Right ventricle myocardium superior (tissue), 1 donor: ENCODE data around the gene PTPN20. TPM values are rescaled to one million over a fixed set of nuclear protein-coding genes. Genes with fewer than 3 reads are reported as not detected.
A peak's percentile ranks its signal among the peaks of the same experiment; 100 is the strongest.

Experiments
- ATAC-seq: fragments of 200-7000 bp; cut with Tn5 transposase; one replicate; pipeline ENCODE4 v1.9.1; 2020; ENCODE audit warnings: mild to moderate bottlenecking; ENCODE audit not compliant: poor library complexity
- DNase-seq: peaks from one replicate; pipeline ENCODE4 v3.0.0-alpha.2; 2020
- intact Hi-C: fragments of 100-400 bp; cut with DNase I; formaldehyde crosslinking; loops from one replicate; pipeline ENCODE4 v1.11.2; 2022
- total RNA-seq: library from RNA; stranded (reverse); fragmentation: NEBNext Ultra II Directional; extraction: Animal tissue kit (Norgen Biotek cat#: 25700); gene quantifications from one replicate; pipeline ENCODE4 v1.2.1, GENCODE V29; 2021
- donor health status: DM: no; HTN: yes; CAD: no; lungs with severe emphysema.

Gene PTPN20
- total RNA-seq, 1 donor from 2014 or later: 19.3 TPM

GRCh38 chr10:47013507-47014154, 102.4 kb downstream of the PTPN20 start:
- no peak for DNase-seq
- peak; percentile 39 for ATAC-seq
- intact Hi-C loops: no loop called here

GRCh38 chr10:47015404-47015803, 104.2 kb downstream of the PTPN20 start:
- ATAC-seq (no peak), DNase-seq (no peak)
- intact Hi-C loops: no loop called here

- DNase-seq (no peak), ATAC-seq (no peak)
- intact Hi-C loops: no loop called here
These were observed 105.3 kb downstream of the PTPN20 start for GRCh38 chr10:47016564-47016963.

- intact Hi-C loops: no loop called here
These were observed 107.0 kb downstream of the PTPN20 start for GRCh38 chr10:47018026-47018735.

GRCh38 chr10:47019155-47020145, 108.2 kb downstream of the PTPN20 start:
- intact Hi-C loops: no loop called here
- ATAC-seq: no peak
- no peak for DNase-seq

More at GRCh38 chr10:47018026-47018735, 107.0 kb downstream of the PTPN20 start:
- no peak for ATAC-seq
- DNase-seq: no peak

- DNase-seq (no peak), ATAC-seq (no peak)
- intact Hi-C loops: no loop called here
These were observed 109.2 kb downstream of the PTPN20 start for GRCh38 chr10:47020471-47020870.

GRCh38 chr10:47021850-47022249, 110.6 kb downstream of the PTPN20 start:
- ATAC-seq (no peak), DNase-seq (no peak)
- intact Hi-C loops: no loop called here

GRCh38 chr10:47022311-47023131, 111.3 kb downstream of the PTPN20 start:
- peak; percentile 16 for ATAC-seq
- DNase-seq: no peak
- intact Hi-C loops: no loop called here

GRCh38 chr10:47023237-47024045, 112.2 kb downstream of the PTPN20 start:
- no peak for DNase-seq
- intact Hi-C loops: no loop called here
- ATAC-seq: peak; percentile 40

GRCh38 chr10:47024046-47024322, 112.8 kb downstream of the PTPN20 start:
- intact Hi-C loops: no loop called here
- no peak for ATAC-seq

GRCh38 chr10:47024399-47025252, 113.4 kb downstream of the PTPN20 start:
- peak; percentile 82 for ATAC-seq
- intact Hi-C loops: loop anchor here (5.0 kb wide), 1 partner anchor 288 kb away; no protein-coding TSS in a partner anchor
- peak; percentile 65 for DNase-seq

More at GRCh38 chr10:47024046-47024322, 112.8 kb downstream of the PTPN20 start:
- no peak for DNase-seq

GRCh38 chr10:47025253-47025539, 114.0 kb downstream of the PTPN20 start:
- DNase-seq (peak; percentile 22), ATAC-seq (no peak)
- intact Hi-C loops: loop anchor here (5.0 kb wide), 1 partner anchor 287 kb away; no protein-coding TSS in a partner anchor

- intact Hi-C loops: loop anchor here (5.0 kb wide), 1 partner anchor 287 kb away; no protein-coding TSS in a partner anchor
- no peak for ATAC-seq
These were observed 114.5 kb downstream of the PTPN20 start for GRCh38 chr10:47025540-47026300.

GRCh38 chr10:47026301-47027107, 115.3 kb downstream of the PTPN20 start:
- DNase-seq (peak; percentile 35), ATAC-seq (no peak)

More at GRCh38 chr10:47025540-47026300, 114.5 kb downstream of the PTPN20 start:
- DNase-seq: peak; percentile 34

GRCh38 chr10:47027108-47027783, 116.0 kb downstream of the PTPN20 start:
- intact Hi-C loops: loop anchor here (5.0 kb wide), 1 partner anchor 285 kb away; no protein-coding TSS in a partner anchor
- DNase-seq (peak; percentile 30), ATAC-seq (no peak)

More at GRCh38 chr10:47026301-47027107, 115.3 kb downstream of the PTPN20 start:
- intact Hi-C loops: loop anchor here (5.0 kb wide), 1 partner anchor 286 kb away; no protein-coding TSS in a partner anchor
